ENCODE measurements around the gene NGDN.

DNA sequence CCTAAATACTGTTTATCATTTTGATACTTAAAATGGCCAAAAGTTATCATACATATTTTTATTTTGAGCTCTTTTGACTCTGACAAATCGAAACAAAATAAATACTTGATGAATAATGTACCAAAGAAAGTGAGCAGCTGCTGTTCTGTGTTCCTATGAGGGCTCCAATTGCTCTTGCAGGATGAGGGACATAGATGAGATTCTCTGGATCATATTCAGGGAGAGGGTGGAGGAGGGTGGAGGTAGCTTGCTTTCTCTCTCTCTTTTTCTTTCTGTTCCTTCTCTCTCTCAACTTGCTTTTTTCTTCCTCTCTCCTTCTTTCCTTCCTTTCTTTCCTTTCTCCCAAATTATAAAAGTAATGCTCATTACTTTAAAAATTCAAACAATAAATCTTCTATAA is 25.2 kb upstream of the NGDN start:
- TF ChIP-seq, protein P1, sequence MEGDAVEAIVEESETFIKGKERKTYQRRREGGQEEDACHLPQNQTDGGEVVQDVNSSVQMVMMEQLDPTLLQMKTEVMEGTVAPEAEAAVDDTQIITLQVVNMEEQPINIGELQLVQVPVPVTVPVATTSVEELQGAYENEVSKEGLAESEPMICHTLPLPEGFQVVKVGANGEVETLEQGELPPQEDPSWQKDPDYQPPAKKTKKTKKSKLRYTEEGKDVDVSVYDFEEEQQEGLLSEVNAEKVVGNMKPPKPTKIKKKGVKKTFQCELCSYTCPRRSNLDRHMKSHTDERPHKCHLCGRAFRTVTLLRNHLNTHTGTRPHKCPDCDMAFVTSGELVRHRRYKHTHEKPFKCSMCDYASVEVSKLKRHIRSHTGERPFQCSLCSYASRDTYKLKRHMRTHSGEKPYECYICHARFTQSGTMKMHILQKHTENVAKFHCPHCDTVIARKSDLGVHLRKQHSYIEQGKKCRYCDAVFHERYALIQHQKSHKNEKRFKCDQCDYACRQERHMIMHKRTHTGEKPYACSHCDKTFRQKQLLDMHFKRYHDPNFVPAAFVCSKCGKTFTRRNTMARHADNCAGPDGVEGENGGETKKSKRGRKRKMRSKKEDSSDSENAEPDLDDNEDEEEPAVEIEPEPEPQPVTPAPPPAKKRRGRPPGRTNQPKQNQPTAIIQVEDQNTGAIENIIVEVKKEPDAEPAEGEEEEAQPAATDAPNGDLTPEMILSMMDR (IDR thresholded peaks at IDR 0.05; ENCODE audit: low read depth, low read length, missing input control): no peak
- TF ChIP-seq, protein P2, sequence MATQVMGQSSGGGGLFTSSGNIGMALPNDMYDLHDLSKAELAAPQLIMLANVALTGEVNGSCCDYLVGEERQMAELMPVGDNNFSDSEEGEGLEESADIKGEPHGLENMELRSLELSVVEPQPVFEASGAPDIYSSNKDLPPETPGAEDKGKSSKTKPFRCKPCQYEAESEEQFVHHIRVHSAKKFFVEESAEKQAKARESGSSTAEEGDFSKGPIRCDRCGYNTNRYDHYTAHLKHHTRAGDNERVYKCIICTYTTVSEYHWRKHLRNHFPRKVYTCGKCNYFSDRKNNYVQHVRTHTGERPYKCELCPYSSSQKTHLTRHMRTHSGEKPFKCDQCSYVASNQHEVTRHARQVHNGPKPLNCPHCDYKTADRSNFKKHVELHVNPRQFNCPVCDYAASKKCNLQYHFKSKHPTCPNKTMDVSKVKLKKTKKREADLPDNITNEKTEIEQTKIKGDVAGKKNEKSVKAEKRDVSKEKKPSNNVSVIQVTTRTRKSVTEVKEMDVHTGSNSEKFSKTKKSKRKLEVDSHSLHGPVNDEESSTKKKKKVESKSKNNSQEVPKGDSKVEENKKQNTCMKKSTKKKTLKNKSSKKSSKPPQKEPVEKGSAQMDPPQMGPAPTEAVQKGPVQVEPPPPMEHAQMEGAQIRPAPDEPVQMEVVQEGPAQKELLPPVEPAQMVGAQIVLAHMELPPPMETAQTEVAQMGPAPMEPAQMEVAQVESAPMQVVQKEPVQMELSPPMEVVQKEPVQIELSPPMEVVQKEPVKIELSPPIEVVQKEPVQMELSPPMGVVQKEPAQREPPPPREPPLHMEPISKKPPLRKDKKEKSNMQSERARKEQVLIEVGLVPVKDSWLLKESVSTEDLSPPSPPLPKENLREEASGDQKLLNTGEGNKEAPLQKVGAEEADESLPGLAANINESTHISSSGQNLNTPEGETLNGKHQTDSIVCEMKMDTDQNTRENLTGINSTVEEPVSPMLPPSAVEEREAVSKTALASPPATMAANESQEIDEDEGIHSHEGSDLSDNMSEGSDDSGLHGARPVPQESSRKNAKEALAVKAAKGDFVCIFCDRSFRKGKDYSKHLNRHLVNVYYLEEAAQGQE (IDR thresholded peaks at IDR 0.05): no peak

Data from liver (tissue), 2 donors.